ENCODE data around the gene ZWILCH.

DNA sequence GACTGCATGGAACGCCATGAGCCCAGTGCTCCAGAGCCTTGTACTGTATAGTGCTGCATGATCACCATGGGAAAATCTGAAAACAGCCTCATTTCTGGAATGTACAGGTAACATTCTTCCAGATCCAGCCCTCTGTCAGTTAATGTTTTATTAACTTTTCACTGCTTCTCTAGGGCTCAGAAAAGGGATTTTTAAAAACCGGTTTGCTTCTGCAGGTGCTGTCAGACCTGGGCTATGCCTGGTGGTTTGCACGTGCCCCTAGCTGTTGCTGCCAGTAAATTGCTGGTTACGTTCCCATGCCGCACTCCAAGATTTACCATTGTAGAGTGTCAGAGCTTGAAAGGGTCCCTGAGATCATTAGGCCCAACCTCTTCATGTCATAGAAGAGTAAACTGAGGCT lies 16.6 kb upstream of the ZWILCH start:
- TF ChIP-seq, protein P1, sequence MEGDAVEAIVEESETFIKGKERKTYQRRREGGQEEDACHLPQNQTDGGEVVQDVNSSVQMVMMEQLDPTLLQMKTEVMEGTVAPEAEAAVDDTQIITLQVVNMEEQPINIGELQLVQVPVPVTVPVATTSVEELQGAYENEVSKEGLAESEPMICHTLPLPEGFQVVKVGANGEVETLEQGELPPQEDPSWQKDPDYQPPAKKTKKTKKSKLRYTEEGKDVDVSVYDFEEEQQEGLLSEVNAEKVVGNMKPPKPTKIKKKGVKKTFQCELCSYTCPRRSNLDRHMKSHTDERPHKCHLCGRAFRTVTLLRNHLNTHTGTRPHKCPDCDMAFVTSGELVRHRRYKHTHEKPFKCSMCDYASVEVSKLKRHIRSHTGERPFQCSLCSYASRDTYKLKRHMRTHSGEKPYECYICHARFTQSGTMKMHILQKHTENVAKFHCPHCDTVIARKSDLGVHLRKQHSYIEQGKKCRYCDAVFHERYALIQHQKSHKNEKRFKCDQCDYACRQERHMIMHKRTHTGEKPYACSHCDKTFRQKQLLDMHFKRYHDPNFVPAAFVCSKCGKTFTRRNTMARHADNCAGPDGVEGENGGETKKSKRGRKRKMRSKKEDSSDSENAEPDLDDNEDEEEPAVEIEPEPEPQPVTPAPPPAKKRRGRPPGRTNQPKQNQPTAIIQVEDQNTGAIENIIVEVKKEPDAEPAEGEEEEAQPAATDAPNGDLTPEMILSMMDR (conservative IDR thresholded peaks at IDR 0.05) = no peak
- no peak for TF ChIP-seq ZFX (IDR thresholded peaks at IDR 0.05)
